ENCODE data around the gene SNX17.

GRCh38 chr2:27420996-27421395 is 50.6 kb downstream of the SNX17 start:
- no peak for TF ChIP-seq CTCF (IDR thresholded peaks at IDR 0.05; ENCODE audit: low read depth, low read length)
- TF ChIP-seq EZH2phosphoT487 (IDR thresholded peaks at IDR 0.05; ENCODE audit: low read depth): no peak
